HG02678 (cell line): ENCODE results near the gene TNFRSF14.
"Not testable (repeated sequence)": the region's sequence is repeated elsewhere in the genome, so short reads cannot be mapped to it uniquely, and the experiment has no call there.

Source experiments
- ATAC-seq: cut with Tn5 transposase; IDR thresholded peaks from one replicate; pipeline ENCODE4 v1.9.1; 2021; ENCODE audit warnings: mild to moderate bottlenecking, moderate library complexity; ENCODE audit not compliant: unreplicated experiment

Gene TNFRSF14

GRCh38 chr1:2553076-2553475, 3.1 kb upstream of the TNFRSF14 start:
- ATAC-seq = not testable (repeated sequence)

GRCh38 chr1:2553871-2554620, 2.1 kb upstream of the TNFRSF14 start:
- ATAC-seq = no peak

GRCh38 chr1:2554621-2555387, 1.4 kb upstream of the TNFRSF14 start:
- no peak for ATAC-seq

GRCh38 chr1:2555634-2556276, 416 bp upstream of the TNFRSF14 start:
- no peak for ATAC-seq

GRCh38 chr1:2556678-2557481, 709 bp downstream of the TNFRSF14 start:
- no peak for ATAC-seq

- ATAC-seq = no peak
Measured at GRCh38 chr1:2557482-2558400, 1.6 kb downstream of the TNFRSF14 start.

GRCh38 chr1:2558420-2558819, 2.2 kb downstream of the TNFRSF14 start:
- ATAC-seq = no peak

- ATAC-seq = no peak
Measured at GRCh38 chr1:2558861-2559260, 2.7 kb downstream of the TNFRSF14 start.

- ATAC-seq = no peak
Measured at GRCh38 chr1:2559509-2560298, 3.5 kb downstream of the TNFRSF14 start.

GRCh38 chr1:2560299-2561073, 4.3 kb downstream of the TNFRSF14 start:
- ATAC-seq = no peak

GRCh38 chr1:2561446-2561845, 5.3 kb downstream of the TNFRSF14 start:
- no peak for ATAC-seq

- ATAC-seq = no peak
Measured at GRCh38 chr1:2561898-2562895, 6.0 kb downstream of the TNFRSF14 start.

- ATAC-seq = no peak
Measured at GRCh38 chr1:2563205-2563604, 7.0 kb downstream of the TNFRSF14 start.

GRCh38 chr1:2564006-2564814, 8.0 kb downstream of the TNFRSF14 start:
- no peak for ATAC-seq

GRCh38 chr1:2564815-2565374, 8.7 kb downstream of the TNFRSF14 start:
- no peak for ATAC-seq
